HEK293 (cell line): ENCODE data around the gene ZNF385C.

Experiments used
- ZBTB7A ChIP-seq: fragments of 450-650 bp; formaldehyde crosslinking; IDR thresholded peaks from 2 replicates; pipeline ENCODE4 v1.5.1; 2016; ENCODE audit warnings: low read depth, missing biosample characterization, missing genetic modification characterization
- TF ChIP-seq, protein P1 (sequence below): fragments of 450-650 bp; formaldehyde crosslinking; IDR thresholded peaks from 2 replicates; pipeline ENCODE4 v1.5.1; 2016; ENCODE audit warnings: missing biosample characterization, missing genetic modification characterization

DNA sequence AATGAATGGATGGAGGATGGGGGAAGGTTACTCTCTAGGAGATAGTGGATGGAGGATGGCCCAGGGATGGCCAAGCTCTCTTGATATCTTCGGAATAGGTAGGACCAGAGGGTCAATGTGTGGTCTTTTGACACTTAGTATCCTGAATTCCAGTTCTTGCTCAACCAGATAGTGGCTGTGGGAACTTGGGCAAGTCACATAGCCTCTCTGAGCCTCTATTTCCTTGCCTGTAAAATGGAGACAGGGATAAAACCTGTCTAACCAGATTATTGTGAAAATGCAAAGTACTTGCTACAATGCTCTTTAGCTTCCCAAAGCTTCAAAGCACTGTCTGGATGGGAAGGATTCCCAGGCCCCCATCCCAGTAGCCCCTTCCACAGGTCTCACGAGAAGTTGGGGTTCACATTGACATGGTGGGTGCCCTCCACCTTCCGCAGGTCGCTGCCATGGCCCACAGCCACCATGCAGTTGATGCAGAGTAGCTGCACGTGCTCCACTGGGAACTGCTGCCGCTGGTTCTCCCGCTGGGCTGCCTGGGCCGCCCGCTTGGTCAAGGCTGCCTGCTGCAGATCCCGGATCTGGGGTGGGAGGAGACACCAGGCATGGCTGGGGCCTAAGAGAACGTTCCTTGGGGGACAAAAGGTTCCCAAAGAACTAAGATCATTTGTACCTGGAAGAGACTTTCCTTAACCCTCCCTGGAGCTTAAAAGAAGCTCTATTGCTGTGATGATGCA lies 5.1 kb upstream of the ZNF385C start:
- no peak for TF ChIP-seq ZBTB7A (tag by site-specific recombination)
- TF ChIP-seq, protein P1, sequence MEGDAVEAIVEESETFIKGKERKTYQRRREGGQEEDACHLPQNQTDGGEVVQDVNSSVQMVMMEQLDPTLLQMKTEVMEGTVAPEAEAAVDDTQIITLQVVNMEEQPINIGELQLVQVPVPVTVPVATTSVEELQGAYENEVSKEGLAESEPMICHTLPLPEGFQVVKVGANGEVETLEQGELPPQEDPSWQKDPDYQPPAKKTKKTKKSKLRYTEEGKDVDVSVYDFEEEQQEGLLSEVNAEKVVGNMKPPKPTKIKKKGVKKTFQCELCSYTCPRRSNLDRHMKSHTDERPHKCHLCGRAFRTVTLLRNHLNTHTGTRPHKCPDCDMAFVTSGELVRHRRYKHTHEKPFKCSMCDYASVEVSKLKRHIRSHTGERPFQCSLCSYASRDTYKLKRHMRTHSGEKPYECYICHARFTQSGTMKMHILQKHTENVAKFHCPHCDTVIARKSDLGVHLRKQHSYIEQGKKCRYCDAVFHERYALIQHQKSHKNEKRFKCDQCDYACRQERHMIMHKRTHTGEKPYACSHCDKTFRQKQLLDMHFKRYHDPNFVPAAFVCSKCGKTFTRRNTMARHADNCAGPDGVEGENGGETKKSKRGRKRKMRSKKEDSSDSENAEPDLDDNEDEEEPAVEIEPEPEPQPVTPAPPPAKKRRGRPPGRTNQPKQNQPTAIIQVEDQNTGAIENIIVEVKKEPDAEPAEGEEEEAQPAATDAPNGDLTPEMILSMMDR (tag by site-specific recombination): no peak
